CD1c-positive myeloid dendritic cell (primary cell): ENCODE measurements around the gene OR2T1.
"Not testable (repeated sequence)": the region's sequence is repeated elsewhere in the genome, so short reads cannot be mapped to it uniquely, and the experiment has no call there.

Experiments
- DNase-seq: peaks from one replicate; pipeline ENCODE4 v3.0.0-alpha.2; 2016; ENCODE audit errors: extremely low spot score

OR2T1 gene, protein sequence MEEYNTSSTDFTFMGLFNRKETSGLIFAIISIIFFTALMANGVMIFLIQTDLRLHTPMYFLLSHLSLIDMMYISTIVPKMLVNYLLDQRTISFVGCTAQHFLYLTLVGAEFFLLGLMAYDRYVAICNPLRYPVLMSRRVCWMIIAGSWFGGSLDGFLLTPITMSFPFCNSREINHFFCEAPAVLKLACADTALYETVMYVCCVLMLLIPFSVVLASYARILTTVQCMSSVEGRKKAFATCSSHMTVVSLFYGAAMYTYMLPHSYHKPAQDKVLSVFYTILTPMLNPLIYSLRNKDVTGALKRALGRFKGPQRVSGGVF

GRCh38 chr1:248402748-248403147 is at the start of gene OR2T1:
Gene OR2T1, plus strand, starts transcription at chr1:248403048. Its CDS starts 3,100 bp downstream, at chr1:248406148.
- no peak for DNase-seq

DNA sequence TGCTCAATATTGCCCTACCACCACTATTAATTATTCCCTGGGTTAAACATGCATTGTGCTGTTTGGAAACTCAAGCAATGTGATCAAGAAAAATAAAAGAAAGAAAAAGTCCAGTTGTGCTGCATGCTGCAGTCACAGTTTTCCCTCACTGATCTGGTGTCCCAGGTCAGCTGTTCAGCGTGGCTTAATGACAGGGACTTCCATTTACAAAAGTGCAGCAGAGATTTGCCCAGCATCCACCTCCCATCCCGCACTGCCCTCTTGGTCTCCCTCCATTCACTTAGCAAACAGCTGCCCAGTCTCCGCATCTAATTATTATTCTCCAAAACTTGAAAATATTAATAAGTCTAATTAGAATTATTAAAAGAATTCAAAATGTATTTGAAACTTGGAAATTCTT is 43.4 kb upstream of the OR2T1 start:
- DNase-seq, result no peak

DNA sequence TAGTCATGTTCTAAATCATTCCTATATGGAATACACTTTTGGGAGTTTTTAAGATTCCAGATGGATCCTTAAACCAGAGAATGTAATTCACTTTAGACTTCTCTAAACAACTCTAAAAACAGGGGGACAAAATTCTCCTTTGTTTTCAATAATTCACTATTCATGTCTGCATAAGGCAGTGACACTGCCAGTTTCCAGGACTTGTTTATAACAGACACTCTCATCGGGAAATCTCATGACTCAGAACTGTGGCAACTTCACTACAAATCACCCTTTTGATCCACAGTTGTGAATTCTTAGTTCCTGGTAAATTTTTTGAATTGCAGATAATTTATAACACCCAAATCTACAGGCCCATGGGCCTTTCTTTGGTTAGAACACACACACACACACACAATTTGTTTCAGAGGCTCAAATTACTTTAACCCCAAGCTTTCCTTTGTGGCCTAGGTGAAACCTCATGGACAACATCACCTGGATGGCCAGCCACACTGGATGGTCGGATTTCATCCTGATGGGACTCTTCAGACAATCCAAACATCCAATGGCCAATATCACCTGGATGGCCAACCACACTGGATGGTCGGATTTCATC is 41.6 kb upstream of the OR2T1 start, which contains the start of gene OR2T4:
Gene OR2T4 (plus strand): TSS at position 545 of the 595 bp plus-strand sequence. CDS start 0 bp downstream, at position 545.
- no peak for DNase-seq

DNA sequence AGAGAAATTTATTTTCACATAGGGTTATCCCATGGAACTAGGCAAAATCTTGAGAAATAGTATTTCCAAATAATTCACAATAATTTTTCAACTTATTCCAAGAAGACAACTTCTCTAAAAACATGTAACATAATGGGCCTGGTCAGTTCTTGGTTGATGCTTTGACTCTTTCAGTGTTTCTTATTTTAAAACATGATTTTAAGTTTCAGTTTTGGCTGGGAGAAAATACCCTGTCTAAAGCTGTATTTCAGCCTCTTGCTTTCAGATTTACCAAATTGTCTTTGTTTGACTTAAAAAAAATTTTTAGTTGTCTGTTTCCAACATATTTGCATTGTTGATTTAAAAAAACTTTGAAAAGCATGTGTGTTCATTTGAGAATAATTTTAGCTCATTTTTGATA is 36.2 kb upstream of the OR2T1 start:
- DNase-seq, result no peak

DNA sequence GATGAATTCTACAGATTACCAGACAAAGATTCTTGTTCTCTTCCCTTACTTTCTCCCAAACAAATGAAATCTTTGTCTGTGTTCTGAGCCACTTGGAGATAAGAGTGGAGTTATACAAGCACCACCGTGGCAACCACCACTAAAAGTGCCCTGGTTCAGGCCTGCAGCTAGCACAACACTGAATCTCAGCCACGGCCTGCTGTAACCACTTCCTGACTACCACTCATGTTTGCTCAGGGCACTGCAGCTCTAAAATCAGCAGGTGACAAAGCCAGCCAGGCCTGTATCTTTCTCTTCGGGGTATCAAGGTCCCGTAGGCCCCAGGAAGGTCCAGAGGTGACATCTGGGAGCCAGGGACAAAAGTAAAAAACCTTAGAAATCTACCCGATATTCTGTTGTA is 30.5 kb upstream of the OR2T1 start:
- no peak for DNase-seq

DNA sequence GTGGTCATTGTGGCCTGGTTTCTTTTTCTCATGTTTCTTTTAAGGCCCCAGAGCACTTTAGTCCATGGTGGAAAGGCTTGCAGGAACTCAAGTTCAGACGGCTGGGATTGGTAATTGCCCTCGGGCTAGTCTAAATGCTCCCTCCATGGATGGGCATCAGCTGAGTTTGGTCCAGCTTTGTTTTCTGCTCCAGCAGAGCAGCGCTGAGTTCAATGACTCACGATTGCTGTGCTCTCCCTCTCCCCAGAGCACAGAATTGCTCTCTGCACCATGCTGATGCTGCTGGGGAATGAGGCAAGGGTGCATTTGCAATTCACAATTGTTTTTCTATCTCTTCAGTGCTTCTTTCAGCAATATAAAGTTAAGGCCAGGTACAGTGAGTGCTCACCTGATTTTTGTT is 29.1 kb upstream of the OR2T1 start:
- DNase-seq, result no peak

- DNase-seq, result no peak
Measured at GRCh38 chr1:248375446-248375845, 27.4 kb upstream of the OR2T1 start, which contains the start of gene OR2T6. Gene OR2T6, plus strand, starts transcription at chr1:248375746. Its CDS starts 11,863 bp downstream, at chr1:248387609.

DNA sequence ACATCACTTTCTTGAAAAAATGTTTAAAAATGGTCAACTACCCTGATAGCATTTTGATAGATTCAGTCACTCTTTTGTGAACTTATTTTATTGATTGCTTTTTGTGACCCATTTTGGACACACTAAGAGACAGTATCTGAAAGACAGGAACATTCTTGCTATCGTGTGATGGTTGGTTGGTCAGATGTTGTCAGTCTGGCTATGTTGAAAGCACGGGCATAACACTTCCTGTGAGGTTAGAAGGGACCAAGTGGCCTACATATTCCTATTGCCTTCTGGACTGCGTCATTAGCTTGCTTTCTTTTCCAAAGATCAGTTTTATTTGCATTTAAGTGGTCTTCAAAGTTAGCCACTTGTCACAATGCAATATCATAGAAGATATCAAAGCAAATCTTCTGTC is 25.9 kb upstream of the OR2T1 start:
- no peak for DNase-seq

- DNase-seq, result no peak
Measured at GRCh38 chr1:248380854-248381253, 22.0 kb upstream of the OR2T1 start.

GRCh38 chr1:248388426-248388825 is 14.4 kb upstream of the OR2T1 start:
- DNase-seq, result no peak

GRCh38 chr1:248393050-248393449 is 9.8 kb upstream of the OR2T1 start:
- no peak for DNase-seq

DNA sequence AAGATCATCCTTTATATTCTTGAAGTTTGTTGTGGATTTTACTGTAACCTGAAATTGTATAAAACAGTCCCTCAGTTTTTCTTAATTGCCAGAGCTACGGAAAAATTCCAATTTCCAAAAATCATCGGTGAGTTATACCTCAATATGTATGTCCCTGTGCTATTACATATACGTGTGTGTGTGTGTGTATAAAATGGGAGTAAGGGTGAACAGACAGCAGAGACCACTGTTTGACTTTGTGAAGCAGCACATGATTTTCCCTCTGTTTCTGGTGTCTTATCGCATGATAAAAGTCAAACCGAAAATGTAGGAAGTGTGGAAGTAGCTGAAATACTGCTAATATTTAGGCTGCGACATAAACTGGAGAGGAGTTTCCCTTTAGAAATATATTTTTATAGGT is 1.2 kb downstream of the OR2T1 start:
- DNase-seq, result no peak

DNA sequence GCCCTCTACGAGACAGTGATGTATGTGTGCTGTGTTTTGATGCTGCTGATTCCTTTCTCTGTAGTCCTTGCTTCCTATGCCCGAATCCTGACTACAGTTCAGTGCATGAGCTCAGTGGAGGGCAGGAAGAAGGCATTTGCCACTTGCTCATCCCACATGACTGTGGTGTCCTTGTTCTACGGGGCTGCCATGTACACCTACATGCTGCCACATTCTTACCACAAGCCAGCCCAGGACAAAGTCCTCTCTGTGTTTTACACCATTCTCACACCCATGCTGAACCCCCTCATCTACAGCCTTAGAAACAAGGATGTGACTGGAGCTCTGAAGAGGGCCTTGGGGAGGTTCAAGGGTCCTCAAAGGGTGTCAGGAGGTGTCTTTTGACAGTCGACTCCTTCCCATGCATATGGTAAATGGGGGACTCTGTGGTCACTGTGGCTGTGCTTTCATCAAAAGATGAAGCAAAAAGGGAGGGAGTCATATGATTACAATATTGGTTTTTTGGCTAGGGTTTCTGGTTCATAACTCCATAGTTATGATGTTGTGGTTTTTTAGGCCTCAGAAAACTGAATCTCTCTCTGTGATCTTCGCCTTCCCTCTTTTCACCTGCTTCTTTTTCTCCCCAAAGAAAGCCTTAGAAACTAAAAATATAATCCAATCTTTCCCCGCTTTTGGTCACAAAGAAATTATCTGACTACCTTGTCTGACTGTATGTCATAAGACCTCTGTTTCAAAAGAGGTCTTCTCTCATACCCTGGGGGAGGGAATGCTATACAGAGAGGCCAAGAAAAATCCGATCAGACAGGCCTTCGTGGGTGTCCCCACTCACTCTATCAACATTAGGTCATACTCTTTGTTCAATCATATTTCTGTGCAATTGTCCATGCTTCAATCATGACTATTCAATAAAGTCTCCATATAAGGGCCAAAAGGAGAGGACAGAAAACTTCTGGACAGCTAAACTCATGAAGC is 4.2 kb downstream of the OR2T1 start:
- DNase-seq, result no peak

DNA sequence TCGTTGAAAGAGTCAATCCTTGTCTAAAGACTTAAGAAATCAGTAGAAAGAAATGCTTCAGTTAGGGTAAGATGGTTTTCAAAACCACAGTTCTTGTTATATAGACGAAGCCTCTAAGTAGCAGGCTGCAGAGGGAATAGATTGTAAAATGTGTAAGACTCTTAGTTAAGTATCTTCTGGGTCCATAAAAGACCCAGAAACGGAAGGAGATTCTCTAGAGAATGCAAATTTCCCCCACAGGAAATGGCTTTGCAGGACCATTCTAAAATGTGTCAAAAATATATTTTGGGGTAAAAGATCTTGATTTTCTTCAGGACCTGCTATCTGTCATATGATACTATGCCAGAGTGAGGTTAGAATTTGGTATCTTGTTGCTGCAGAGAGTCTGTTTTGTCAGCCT is 13.4 kb downstream of the OR2T1 start:
- no peak for DNase-seq

- no peak for DNase-seq
Measured at GRCh38 chr1:248417854-248418253, 15.0 kb downstream of the OR2T1 start.

GRCh38 chr1:248421384-248421783 is 18.5 kb downstream of the OR2T1 start:
- DNase-seq, result no peak

GRCh38 chr1:248427526-248428191 is 24.8 kb downstream of the OR2T1 start:
- not testable (repeated sequence) for DNase-seq

GRCh38 chr1:248428192-248428533 is 25.3 kb downstream of the OR2T1 start:
- DNase-seq, result not testable (repeated sequence)

- not testable (repeated sequence) for DNase-seq
Measured at GRCh38 chr1:248431683-248432082, 28.8 kb downstream of the OR2T1 start.

- DNase-seq, result not testable (repeated sequence)
Measured at GRCh38 chr1:248432201-248432600, 29.4 kb downstream of the OR2T1 start.

DNA sequence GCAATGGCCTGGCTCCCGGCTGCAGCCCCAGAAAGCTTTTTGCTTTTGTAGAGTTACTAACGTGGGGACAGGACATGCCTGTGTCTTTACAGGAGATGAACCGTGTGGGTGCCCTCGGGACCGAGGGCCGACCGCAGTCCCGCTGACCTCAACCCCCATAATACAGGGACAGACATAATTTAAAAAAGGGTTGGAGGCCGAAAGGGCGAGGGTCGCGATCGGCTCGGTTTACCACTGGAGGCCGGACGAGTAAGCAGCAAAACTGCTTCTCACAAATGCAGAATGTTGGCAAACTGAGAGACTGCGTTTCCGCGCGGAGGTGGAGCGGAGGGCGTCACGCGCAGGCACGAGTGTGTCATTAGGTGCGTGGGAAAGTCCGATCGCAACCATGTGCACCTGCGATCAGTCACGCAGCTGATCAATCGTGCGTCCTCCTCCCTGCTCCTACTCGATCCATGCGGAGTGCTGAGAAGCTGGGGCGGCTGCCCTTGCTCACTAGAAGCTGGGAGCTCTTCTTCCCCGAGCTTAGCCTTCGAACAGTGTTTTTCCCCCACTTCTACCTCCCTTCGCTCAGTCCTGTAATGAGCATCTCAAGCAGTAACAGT is 31.1 kb downstream of the OR2T1 start:
- not testable (repeated sequence) for DNase-seq
